Measurements from ENCODE around the gene PRSS53. TPM values are rescaled to one million over a fixed set of nuclear protein-coding genes. Genes with fewer than 3 reads are reported as not detected.

Gene PRSS53
- total RNA-seq, 1 donor from 2014 or later, result 7.5 TPM

GRCh38 chr16:31073142-31073969, 15.4 kb downstream of the PRSS53 start:
- Histone ChIP-seq H3K4me3 (peak overlapping the region; percentile 73 to 87), H3K4me1 (peaks cover 0 to 20% of the 10 kb centered on the region in 2 donors), H3K27me3 (no peaks in the 10 kb centered on the region), H3K9me3 (no peaks in the 10 kb centered on the region), H3K36me3 (peaks cover 19 to 22% of the 10 kb centered on the region in 2 donors), H3K27ac (peak overlapping the region; percentile 87 to 91)
- intact Hi-C loops (cut with DNase I), result loop anchor here (1.0 to 10.0 kb wide), 3 partner anchors 107 to 419 kb away; partner anchors contain the start of genes FBRS, FUS, PRR14 and SETD1A
- peak; percentile 46 to 95 for DNase-seq (ENCODE audit: low spot score in 2 of 2)
- no peak for TF ChIP-seq CTCF (IDR thresholded peaks at IDR 0.05)

- no peaks in the 10 kb centered on the region for H3K9me3 ChIP-seq
- H3K27ac ChIP-seq, result peak overlapping the region; percentile 87 to 91
- DNase-seq (ENCODE audit: low spot score in 2 of 2), result peak in 1 of 2 donors; percentile 68
- H3K4me1 ChIP-seq, result peaks cover 0 to 20% of the 10 kb centered on the region in 2 donors
- H3K27me3 ChIP-seq, result no peaks in the 10 kb centered on the region
- intact Hi-C loops (cut with DNase I), result loop anchor here (1.0 to 10.0 kb wide), 3 partner anchors 108 to 418 kb away; partner anchors contain the start of genes FBRS, FUS, PRR14 and SETD1A
- peak overlapping the region; percentile 73 to 87 for H3K4me3 ChIP-seq
- peaks cover 12 to 15% of the 10 kb centered on the region in 2 donors for H3K36me3 ChIP-seq
- no peak for TF ChIP-seq CTCF (IDR thresholded peaks at IDR 0.05)
Observed at GRCh38 chr16:31072540-31073141, 16.1 kb downstream of the PRSS53 start.

GRCh38 chr16:31071861-31072260, 16.9 kb downstream of the PRSS53 start:
- intact Hi-C loops (cut with DNase I), result loop anchor here (10.0 kb wide), 1 partner anchor 417 kb away; the partner anchor contains the start of genes FBRS and PRR14
- Histone ChIP-seq H3K4me3 (peak overlapping the region in 1 of 2 donors; percentile 73), H3K36me3 (peaks cover 6 to 7% of the 10 kb centered on the region in 2 donors), H3K27me3 (no peaks in the 10 kb centered on the region), H3K27ac (no peak overlapping the region), H3K9me3 (no peaks in the 10 kb centered on the region), H3K4me1 (peaks cover 0 to 20% of the 10 kb centered on the region in 2 donors)
- TF ChIP-seq CTCF (IDR thresholded peaks at IDR 0.05), result no peak
- DNase-seq (ENCODE audit: low spot score in 2 of 2), result no peak

GRCh38 chr16:31067342-31067741, 21.4 kb downstream of the PRSS53 start:
- H3K27ac ChIP-seq, result no peak overlapping the region
- H3K4me1 ChIP-seq, result peaks cover 0 to 7% of the 10 kb centered on the region in 2 donors
- TF ChIP-seq CTCF (IDR thresholded peaks at IDR 0.05), result no peak
- H3K4me3 ChIP-seq, result no peak overlapping the region
- H3K36me3 ChIP-seq, result peaks cover 7 to 10% of the 10 kb centered on the region in 2 donors
- H3K27me3 ChIP-seq, result no peaks in the 10 kb centered on the region
- H3K9me3 ChIP-seq, result no peaks in the 10 kb centered on the region
- intact Hi-C loops (cut with DNase I), result no loop called here
- DNase-seq (ENCODE audit: low spot score in 2 of 2), result no peak

GRCh38 chr16:31064882-31065461, 23.8 kb downstream of the PRSS53 start:
- peak overlapping the region; percentile 3 to 53 for H3K27ac ChIP-seq
- H3K4me3 ChIP-seq, result no peak overlapping the region
- no peaks in the 10 kb centered on the region for H3K4me1 ChIP-seq
- peaks cover 16 to 31% of the 10 kb centered on the region in 2 donors for H3K36me3 ChIP-seq
- intact Hi-C loops (cut with DNase I), result no loop called here
- no peaks in the 10 kb centered on the region for H3K27me3 ChIP-seq
- peak in 1 of 2 donors; percentile 79 for DNase-seq (ENCODE audit: low spot score in 2 of 2)
- no peak for TF ChIP-seq CTCF (IDR thresholded peaks at IDR 0.05)
- H3K9me3 ChIP-seq, result no peaks in the 10 kb centered on the region

Measured in ascending aorta (tissue), 2 donors.